SH-SY5Y (cell line): Measurements from ENCODE around the gene TGM5.

Experiments
- GATA2 ChIP-seq: IDR thresholded peaks from 2 replicates; pipeline ENCODE4 v1.6.1; 2011; ENCODE audit warnings: mild to moderate bottlenecking, low read depth, low read length
- GATA3 ChIP-seq: IDR thresholded peaks from 2 replicates; pipeline ENCODE4 v1.6.1; 2011; ENCODE audit warnings: low read depth, mild to moderate bottlenecking, low read length, moderate library complexity

The TGM5 gene

DNA sequence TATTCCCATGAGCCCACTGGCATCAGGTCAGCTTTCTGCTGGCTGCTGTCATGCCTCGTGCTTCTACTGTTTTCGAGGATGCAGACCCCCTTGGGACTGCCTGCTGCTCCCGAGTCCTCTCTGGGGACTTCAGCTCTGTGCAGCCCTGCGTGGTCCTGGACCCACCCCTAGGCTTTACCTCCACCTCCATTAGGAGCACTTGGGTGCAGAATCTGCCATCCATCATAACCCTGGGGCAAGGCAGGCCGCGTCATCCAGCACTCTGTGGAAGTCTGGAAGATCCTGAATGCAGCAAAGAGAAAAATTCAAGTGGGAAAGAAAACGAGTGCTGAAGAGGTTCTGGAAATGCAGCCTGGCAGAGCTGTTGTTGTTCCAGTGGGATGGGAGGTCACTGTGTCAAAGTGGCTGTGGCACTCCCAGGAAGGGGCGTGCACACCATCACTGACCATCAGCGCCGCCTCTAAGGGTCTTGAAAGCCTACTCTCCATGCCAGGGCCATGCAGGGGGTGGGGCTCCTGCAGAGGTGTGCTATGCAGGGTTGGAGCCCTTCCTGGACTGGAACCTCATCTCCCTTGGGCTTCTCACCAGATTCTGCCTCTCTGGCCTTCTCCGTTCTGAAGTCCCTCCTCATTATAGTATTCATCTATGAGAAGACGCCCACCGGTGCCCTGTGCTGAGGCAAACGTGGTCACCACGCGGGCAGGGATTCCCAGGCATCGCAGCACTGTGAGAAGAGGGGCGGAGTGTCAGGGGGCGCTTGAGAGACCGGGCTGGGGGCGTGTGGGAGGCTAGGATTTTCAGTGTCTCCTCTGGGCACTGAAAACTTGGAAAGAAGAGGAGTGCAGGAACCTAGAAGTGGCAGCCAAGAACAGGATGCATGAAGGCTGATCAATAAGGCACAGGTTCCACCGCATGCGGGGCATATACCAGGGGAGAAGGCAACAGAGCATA is 58.4 kb downstream of the TGM5 start:
- TF ChIP-seq GATA2 (no peak), GATA3 (no peak)

DNA sequence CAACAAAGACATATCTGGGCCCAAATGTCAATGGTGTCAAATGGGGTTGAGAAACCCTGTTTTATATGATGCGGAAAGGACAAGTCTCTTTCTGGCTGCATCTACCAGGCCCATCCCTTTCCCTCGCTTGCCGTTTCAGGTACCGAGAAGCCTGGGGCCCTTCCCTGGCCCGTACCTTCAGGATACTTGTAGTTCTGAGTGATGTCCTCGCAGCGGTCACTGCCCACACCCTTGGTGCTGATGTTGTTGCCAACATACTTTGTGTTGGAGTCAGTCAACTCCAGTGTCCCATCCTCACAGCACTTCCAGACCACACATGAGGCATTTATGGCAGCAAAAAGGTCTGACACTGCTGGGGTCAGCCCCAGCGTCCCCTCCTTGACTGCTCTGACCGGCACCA is 59.7 kb downstream of the TGM5 start:
- TF ChIP-seq GATA2 (no peak), GATA3 (no peak)

DNA sequence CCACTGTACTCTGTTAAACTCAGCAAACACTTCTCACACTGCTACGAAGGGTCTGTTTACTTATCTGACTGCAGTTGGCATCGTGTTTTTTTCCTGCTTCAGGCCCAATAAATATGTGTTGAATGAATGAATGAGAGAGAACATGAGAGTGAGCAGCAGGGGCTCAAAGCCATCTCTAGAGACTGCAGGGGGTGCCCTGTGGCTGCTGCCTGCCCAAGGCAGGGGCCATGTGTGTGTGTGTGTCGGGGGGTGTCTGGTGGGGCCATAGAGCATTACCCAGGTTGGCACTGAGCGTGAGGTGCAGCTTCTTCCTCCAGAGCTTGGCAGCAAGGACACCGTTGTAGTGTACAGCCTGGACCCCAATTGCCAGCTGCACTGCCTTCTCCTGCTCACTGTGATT is 60.7 kb downstream of the TGM5 start:
- TF ChIP-seq GATA3 (no peak), GATA2 (no peak)

DNA sequence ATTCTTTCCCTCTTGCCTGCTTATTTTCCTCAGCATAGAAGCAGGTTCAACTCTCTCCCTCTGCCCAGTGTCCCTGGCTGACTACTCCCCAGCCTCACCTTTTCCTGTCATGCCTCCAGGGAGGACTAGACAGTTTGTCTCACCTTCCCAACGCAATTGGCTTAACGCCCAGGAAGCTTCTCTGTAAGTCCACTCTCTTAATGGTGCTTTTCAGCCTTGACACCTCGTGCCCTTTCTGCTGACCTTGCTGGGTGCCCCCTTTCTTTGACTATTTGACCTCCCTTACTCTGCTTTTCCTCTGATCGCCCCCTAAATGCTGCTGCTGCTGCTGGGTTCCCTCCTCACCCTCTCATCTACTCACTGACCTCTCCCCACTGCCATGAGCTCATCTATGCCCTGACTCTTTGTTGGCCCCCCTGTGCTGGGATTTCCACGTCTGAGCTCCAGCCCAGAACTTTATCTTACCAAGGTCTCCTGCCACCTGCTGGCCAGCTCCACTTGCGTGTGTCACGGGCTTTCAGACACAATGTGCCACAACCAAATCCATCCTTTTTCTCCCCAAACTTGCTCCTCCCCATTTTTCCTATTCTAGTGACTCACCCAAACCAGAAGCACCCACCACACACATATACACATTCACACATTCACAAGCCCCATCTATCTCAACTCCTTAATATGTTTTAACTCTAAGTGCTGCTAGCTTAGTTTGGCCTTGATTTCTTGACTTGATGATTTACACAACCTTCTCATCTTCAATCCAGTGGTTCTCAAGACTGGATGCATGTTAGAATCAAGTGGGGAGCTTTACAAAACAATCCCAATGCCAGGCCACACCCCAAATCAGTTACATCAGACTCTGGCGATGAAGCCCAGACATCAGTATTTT is 62.5 kb downstream of the TGM5 start:
- TF ChIP-seq GATA2 (no peak), GATA3 (no peak)

DNA sequence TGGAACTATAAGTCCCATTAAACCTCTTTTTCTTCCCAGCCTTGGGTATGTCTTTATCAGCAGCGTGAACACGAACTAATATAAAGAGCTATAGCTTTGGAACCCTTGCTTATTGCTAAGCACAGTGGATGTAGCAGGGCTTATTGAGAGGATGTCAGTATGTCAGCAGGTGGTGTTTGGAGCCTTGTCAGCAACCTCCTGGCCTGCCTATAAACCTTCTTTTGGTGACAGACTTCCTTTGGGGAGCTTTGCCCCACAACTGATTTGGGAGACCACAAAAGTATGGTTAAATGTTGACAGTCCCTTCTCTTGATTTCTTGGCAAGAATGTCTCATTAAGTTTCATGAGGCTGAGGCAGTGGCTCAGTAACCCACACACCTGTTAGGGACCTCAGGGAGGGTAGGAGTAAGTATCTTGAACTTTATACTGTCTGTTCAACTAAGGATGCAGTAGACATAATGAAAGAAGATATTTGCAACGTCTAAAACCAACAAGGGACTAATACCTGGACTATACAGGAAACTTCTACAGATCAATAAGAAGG is 66.7 kb downstream of the TGM5 start:
- TF ChIP-seq GATA2: no peak
- TF ChIP-seq GATA3: no peak

DNA sequence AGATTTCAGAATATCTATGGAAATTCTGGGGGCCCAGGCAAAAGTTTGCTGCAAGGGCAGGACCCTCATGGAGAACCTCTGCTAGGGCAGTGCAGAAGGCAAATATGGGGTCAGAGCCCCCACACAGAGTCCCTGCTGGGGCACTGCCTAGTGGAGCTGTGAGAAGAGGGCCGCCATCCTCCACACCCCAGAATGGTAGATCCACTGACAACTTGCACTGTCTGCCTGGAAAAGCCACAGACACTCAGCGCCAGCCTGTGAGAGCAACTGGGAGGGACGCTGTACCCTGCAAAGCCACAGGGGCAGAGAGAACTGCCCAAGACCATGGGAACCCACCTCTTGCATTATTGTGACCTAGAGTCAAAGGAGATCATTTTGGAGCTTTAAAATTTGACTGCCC is 67.7 kb downstream of the TGM5 start:
- no peak for TF ChIP-seq GATA2
- TF ChIP-seq GATA3: no peak

DNA sequence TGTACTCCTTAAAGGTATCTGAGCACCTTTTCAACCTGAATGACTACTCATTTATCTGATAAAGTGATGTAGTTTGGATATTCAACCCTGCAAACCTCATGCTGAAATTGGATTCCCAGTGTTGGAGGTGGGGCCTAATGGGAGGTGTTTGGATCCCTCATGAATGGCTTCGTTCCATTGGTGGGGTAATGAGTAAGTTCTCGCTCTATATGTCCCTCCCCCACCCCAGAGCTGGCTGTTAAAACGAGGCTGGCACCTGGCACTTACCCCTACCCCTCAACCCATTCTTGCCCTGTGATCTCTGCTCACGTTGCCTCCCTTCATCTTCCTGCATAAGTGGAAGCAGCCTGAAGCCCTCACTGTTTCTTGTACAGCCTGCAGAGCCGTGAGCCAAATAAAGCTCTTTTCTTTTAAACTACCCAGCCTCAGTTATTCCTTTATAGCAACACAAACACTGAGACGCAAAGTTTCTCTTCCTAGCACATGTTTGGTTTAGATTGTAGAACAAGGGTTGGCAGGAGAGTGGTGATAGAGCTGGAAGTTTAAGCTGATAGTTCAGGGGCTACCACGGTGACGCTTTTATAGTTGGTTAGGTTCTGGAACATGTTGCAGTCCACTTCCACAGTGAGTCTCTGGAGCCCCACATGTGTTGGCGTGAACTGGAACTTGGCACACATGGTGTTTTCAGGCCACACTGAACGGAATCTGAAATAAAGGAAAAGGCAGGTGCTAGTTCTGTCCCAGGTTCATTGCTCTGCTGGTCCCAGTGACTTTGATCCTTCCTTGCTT is 69.8 kb downstream of the TGM5 start:
- TF ChIP-seq GATA3 (no peak), GATA2 (no peak)

DNA sequence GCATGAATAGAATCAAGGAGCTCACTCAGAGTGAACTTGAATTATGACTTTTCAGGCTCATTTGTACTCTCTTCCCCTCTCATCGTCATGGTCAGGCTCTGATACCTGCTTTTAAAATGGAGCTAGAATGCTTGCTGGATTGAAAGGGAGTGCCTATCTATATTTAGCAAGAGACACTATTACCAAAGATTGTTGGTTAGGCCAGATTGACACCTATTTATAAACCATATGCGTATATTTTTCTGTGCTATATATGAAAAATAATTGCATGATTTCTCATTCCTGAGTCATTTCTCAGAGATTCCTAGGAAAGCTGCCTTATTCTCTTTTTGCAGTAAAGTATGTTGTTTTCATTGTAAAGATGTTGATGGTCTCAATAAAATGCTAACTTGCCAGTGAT is 71.9 kb downstream of the TGM5 start:
- no peak for TF ChIP-seq GATA2
- TF ChIP-seq GATA3: no peak

DNA sequence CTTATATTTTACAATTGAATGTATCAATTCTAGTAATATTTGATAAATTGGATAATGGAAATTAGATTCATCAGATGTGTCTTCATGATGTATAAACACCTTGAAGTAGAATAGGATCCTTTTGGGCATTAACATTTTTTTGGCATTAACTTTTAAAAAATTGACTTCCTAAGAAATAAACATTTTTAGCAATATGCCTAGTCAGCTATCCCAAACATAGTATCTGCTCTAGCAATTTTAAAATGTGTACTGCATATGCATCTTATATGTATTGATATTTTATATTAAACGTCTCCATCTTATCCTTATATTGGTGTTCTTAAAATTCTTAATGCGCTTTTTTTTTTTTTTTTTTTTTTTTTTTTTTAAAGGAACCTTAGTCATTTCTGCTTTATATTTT is 73.0 kb downstream of the TGM5 start:
- TF ChIP-seq GATA3 (no peak), GATA2 (no peak)

DNA sequence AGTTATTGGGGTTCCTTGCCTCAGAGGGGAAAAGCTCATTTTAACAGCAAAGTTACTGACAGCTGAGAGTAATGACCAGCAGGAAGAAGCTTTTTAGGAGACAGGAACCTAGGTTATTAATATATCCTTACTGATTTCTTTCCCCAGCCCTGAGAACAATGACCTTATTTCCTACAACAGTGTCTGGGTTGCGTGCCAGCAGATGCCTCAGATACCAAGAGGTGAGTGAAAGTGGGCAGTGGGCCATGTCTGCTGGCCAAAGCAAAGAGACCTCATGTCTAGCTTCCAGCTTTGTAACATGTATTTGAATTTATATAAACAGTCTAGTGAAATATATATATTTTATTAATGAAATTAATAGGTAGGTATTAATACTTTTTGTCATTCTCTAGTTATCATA is 76.5 kb downstream of the TGM5 start:
- TF ChIP-seq GATA2 (no peak), GATA3 (no peak)

DNA sequence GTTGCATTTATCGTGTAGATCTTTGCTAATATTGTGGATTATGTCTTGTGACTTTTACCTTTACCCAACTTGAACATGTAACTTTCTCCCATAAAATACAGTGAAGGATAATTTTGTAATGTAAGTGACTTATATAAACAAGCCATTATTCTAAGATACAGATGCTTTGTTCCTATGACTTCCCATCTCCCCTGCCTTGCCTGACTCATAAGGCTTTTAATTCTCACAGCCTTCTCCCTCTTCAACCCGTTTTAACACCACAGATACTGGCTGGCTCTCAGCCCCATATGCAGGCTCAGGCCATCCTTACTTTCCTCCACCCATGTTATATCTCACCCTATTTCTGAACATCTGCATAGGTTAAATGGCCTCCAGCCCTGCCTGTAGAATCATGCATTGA is 77.4 kb downstream of the TGM5 start:
- TF ChIP-seq GATA2: no peak
- no peak for TF ChIP-seq GATA3

DNA sequence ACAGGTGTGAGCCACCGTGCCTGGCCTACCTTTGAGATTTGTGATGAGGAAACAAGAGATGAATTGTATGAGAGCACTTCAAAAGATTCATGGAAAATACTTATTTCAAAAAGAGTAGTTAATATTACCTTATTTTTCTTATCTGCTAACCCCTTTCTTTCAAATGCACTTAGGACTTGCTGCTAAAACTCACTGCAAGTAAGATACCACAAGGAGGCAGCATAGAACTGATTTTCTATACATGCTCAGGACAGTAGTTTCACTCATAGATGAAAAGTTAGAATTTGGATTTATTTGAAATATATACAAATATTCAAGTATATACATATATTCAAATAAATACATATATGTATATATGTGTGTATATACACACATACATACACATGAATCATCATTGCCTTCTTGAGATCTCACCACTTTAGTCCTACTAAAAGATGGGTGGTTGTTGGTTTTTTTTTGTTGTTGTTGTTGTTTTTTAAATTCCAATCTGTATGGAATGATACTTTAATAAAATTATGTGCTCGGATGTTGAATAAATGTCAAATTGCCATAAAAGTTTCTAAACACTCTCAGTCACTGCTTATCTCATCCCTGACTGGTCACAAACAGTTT is 79.1 kb downstream of the TGM5 start:
- TF ChIP-seq GATA3: no peak
- TF ChIP-seq GATA2: no peak

DNA sequence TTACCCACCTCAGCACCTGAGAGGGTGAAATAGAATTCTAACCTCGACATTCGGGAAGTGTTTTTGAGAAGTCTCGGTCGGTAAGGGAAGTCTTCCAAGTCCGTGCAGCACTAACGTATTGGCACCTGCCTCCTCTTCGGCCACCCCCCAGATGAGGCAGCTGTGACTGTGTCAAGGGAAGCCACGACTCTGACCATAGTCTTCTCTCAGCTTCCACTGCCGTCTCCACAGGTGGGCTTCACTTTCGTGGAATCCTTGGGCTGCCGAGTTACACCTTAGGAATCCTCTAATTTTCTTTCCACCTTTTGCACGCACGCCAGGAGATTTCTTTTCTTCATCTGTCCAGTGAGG is 80.8 kb downstream of the TGM5 start:
- no peak for TF ChIP-seq GATA3
- TF ChIP-seq GATA2: no peak
